ENCODE data around the gene FAM20C. TPM values are rescaled to one million over a fixed set of nuclear protein-coding genes. Genes with fewer than 3 reads are reported as not detected.
"Not testable (repeated sequence)": the region's sequence is repeated elsewhere in the genome, so short reads cannot be mapped to it uniquely, and the experiment has no call there.

FAM20C gene
- total RNA-seq, 1 donor from 2014 or later: 18.5 TPM

GRCh38 chr7:286266-286665, 93.9 kb downstream of the FAM20C start:
- DNase-seq (ENCODE audit: extremely low read depth, low read depth, low spot score): no peak

DNA sequence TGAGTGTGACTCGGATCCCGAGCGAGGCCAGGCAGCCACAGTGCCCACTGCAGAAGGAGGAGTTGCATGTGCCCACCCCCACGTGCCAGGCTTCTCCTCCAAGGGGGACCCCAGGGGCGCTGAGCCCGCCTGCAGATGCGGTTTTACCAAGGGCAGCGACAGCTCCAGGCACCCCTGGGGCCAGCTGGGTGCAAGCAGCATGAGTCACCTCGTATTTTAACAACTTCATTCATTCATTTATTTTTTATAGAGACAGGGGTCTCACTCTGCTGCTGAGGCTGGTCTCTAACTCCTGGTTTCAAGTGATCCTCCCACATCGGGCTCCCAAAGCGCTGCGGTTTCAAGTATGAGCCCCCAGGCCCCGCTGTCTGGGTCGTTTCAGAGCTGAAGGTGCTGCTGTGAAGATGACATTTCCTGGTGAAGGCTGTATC, 96.3 kb downstream of the FAM20C start:
- no peak for DNase-seq (ENCODE audit: extremely low read depth, low read depth, low spot score)

GRCh38 chr7:289209-289755, 96.9 kb downstream of the FAM20C start:
- no peak for DNase-seq (ENCODE audit: extremely low read depth, low read depth, low spot score)

- DNase-seq (ENCODE audit: extremely low read depth, low read depth, low spot score): no peak
Observed at GRCh38 chr7:289756-290553, 97.6 kb downstream of the FAM20C start, which contains the start of gene FOXL3. Gene FOXL3 (plus strand): TSS chr7:290170. CDS start chr7:290170, 0 bp downstream.

GRCh38 chr7:290554-291372, 98.4 kb downstream of the FAM20C start:
- no peak for DNase-seq (ENCODE audit: extremely low read depth, low read depth, low spot score)

DNA sequence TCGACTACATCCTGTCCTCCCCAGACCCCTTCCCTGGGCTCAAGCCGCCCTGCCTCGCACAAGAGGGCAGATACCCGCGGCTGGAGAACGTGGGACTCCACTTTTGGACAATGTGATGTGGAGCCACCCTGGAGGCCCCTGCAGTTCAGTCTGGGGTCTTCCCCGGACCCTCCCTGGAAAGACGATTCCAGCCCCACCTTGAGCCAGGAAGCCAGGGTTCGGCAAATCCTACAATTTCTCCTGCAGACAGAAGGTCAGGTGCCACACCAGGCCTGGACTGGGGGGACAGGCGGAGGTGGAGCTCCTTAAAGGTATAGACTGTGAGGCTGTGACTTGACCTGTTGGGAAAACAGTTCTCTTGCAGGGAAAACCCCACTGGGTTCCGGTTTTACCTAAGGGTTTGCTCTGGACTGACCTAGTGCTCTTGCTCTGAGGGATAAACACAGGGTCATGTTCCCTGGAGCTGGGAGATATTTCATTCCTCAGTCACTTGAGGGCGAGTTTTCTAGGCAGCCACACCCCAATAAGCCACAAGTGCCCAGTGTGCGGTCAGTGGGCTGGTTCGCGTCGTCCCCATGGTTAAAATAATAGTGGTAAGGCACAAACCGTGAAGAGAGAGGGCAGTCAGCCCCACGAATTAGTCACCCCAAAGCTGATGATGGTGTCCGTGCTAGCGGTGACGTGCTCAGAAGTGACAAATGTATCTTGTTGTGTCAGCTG, 99.2 kb downstream of the FAM20C start:
- DNase-seq (ENCODE audit: extremely low read depth, low read depth, low spot score): no peak

DNA sequence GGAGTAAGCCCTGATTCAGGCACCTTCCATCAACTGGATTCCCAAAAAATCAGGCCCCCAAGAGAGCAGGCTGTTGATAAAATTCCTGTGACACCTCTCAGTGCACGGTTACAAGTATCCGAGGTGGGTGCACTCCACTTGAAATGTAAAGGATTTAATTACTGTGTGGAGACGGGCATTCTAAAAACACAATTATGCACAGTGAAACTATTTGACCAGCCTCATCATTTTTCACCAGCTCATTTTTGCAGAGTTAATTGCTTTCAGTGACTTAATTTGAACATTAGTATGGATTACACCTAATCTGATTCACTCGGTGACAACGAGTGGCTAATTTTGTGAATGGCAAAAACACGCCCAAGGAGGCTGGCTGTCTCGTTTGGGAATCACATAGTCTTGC, 99.9 kb downstream of the FAM20C start:
- no peak for DNase-seq (ENCODE audit: extremely low read depth, low read depth, low spot score)

DNA sequence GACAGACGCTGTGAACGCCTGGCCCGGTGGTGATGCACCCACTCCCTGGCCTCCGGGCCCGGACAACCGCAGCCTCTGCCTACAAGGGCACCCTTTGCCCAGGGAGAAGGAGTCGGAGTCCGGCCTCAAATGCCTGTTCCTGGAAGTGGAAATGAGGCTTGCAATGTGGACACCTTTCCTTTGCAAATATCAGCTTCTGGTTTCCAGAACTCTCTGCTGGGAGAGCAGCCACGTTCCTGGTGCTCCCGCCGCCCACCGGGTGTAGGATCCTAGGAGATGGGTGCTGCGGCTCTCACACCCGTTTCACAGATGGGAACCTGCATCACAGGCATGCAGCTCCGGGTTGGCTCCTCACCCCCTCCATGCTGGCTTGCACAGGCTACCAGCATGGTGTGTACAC, 100.5 kb downstream of the FAM20C start:
- no peak for DNase-seq (ENCODE audit: extremely low read depth, low read depth, low spot score)

DNA sequence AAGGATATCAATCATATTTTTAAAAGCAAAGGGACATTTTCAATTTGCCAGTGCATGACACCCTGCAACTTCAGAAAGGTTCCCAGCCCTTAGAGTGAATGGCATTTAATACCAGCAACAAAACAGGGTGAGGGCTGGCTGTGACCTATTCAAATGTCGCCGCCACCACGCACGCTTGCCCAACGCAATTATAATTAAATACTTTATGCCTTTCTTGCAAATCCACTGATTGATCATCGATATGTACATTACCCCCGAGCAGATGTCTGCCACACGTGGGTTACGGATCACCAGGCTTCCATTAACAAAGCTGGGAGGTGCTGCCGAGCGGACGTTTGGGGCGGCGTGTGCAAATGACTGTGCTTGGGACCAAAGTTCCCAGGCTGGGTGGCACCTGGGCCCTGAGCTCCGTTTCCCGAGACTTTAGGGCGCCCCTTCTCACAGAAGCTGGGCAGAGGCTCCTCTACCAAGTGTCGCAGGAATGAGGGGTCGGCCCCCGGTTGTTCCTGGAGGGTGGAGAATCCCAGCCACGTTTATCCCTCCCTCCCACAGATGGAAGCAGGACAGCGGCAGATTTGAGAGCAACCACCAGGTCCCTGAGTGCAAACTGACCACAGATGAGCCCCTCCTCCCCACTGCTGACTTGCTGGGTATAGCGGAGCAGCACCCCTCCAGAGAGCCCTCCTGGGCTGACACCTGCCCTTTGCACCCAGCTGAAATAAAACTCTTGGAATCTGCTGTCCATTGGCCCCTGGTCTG, 101.5 kb downstream of the FAM20C start:
- no peak for DNase-seq (ENCODE audit: extremely low read depth, low read depth, low spot score)

DNA sequence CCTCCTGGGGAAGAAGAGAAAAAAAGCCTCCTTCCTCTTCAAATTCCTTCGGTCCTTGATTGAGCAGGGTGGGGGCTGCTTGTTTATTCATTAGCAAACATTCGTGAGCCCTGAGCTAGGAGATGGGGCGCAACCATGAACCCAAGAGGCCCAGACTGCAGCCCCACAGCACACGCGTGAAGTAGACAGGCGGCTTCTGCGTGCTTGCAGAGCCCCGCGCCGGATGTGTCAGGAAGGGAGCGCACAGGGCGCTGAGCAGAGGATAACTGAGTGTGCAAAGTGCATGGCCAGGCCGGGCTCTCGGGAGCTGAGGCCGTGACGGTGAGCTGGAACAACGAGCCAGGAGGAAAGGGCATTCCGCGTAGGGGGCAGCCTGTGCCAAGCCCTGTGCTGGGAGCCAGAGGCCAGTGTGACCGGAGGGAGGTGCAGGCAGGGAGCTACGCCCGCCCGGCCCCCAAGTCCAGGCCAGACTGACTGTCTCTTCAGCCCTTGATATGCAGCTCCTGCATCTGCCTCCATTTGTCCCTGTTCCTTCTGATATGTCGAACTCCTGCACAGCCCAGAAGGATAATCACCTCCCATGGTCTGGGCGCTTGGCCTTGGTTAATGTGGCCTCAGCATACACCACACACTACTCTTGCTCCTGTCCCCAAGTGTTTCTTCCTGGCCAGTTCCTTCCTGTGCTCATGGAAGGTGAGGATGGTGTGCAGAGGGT, 102.2 kb downstream of the FAM20C start:
- no peak for DNase-seq (ENCODE audit: extremely low read depth, low read depth, low spot score)

- no peak for DNase-seq (ENCODE audit: extremely low read depth, low read depth, low spot score)
Observed at GRCh38 chr7:295155-296154, 103.1 kb downstream of the FAM20C start.

GRCh38 chr7:296373-296945, 104.1 kb downstream of the FAM20C start:
- no peak for DNase-seq (ENCODE audit: extremely low read depth, low read depth, low spot score)

- not testable (repeated sequence) for DNase-seq (ENCODE audit: extremely low read depth, low read depth, low spot score)
Observed at GRCh38 chr7:297141-297540, 104.8 kb downstream of the FAM20C start.

- no peak for DNase-seq (ENCODE audit: extremely low read depth, low read depth, low spot score)
Observed at GRCh38 chr7:297611-298374, 105.4 kb downstream of the FAM20C start.

DNA sequence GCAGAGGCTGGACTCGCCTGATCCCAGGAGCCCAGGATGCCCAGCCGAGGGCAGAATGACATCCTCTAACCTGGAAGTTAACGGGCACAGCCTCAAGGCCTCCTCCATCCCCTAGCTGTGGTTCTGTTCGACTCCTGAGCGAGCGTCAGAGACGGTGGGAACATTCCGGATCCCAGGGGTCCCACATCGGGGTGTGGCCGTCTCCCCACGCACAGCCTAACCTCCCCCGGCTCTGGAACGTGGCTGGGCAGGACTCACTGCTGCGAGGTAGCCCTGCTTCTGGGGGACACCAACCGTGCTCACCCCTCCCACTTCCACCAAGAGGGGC, 106.0 kb downstream of the FAM20C start:
- no peak for DNase-seq (ENCODE audit: extremely low read depth, low read depth, low spot score)

DNA sequence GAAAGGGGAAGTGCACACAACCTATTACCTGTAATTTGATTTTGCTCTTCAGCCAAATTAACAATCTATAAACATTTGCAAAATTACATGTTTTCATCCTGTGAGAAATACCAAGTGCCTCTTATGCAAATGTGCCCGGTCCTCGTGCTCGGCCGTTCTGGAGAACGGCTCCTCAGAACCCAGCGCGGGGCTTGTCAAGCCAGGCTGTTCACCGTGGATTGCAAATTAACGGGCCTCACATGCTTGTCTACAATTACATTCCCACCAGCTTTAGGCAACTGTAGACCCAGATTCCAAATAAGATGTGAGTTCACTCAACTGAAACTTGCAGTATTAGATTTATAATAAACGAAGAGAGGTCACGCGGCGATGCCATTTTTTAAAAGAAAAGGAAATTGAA, 106.4 kb downstream of the FAM20C start:
- no peak for DNase-seq (ENCODE audit: extremely low read depth, low read depth, low spot score)

- DNase-seq (ENCODE audit: extremely low read depth, low read depth, low spot score): no peak
Observed at GRCh38 chr7:299169-299568, 106.8 kb downstream of the FAM20C start.
